Measurements from ENCODE around the gene AIFM3.

The AIFM3 gene

GRCh38 chr22:20964090-20964798 is 2.8 kb upstream of the AIFM3 start:
- Histone ChIP-seq H2AFZ (ENCODE audit: low read length) (no peak overlapping the region), H3F3A (ENCODE audit: low read depth) (no peaks in the 10 kb centered on the region), H4K20me1 (ENCODE audit: insufficient read depth, low read length, poor library complexity, severe bottlenecking) (no peaks in the 10 kb centered on the region), H3K27me3 (ENCODE audit: insufficient read depth, low read length, poor library complexity, severe bottlenecking) (no peaks in the 10 kb centered on the region), H3K4me3 (ENCODE audit: low read length, poor library complexity, severe bottlenecking) (peak overlapping the region; percentile 21), H3K4me2 (ENCODE audit: low read depth, low read length, poor library complexity, severe bottlenecking) (peak overlapping the region; percentile 20), H3K9me2 (replicated peaks; ENCODE audit: low read depth, low read length) (no peaks in the 10 kb centered on the region), H3K79me2 (ENCODE audit: insufficient read depth, low read length) (no peaks in the 10 kb centered on the region), H3K36me3 (ENCODE audit: insufficient read depth, low read length) (no peaks in the 10 kb centered on the region), H3K4me1 (ENCODE audit: insufficient read depth, low read length, poor library complexity, severe bottlenecking) (peaks cover 5% of the 10 kb centered on the region), H3K9ac (ENCODE audit: low read depth, low read length, poor library complexity, severe bottlenecking) (no peak overlapping the region), H3K9me3 (ENCODE audit: insufficient read depth, low read depth, low read length) (no peaks in the 10 kb centered on the region)
- TF ChIP-seq CTCF (conservative IDR thresholded peaks at IDR 0.05; ENCODE audit: low read length) (no peak), EZH2phosphoT487 (IDR thresholded peaks at IDR 0.05; ENCODE audit: borderline replicate concordance) (no peak)

- Histone ChIP-seq H3K4me1 (ENCODE audit: insufficient read depth, low read length, poor library complexity, severe bottlenecking) (peaks cover 5% of the 10 kb centered on the region), H3K4me3 (ENCODE audit: low read length, poor library complexity, severe bottlenecking) (peak overlapping the region; percentile 21)
Measured at GRCh38 chr22:20964799-20965103, 2.3 kb upstream of the AIFM3 start.

GRCh38 chr22:20965104-20965887 is 1.8 kb upstream of the AIFM3 start:
- no peaks in the 10 kb centered on the region for H3K9me2 ChIP-seq (replicated peaks; ENCODE audit: low read depth, low read length)
- no peaks in the 10 kb centered on the region for H3K79me2 ChIP-seq (ENCODE audit: insufficient read depth, low read length)
- TF ChIP-seq EZH2phosphoT487 (IDR thresholded peaks at IDR 0.05; ENCODE audit: borderline replicate concordance) (no peak), CTCF (conservative IDR thresholded peaks at IDR 0.05; ENCODE audit: low read length) (no peak)
- H3F3A ChIP-seq (ENCODE audit: low read depth): no peaks in the 10 kb centered on the region
- no peaks in the 10 kb centered on the region for H3K36me3 ChIP-seq (ENCODE audit: insufficient read depth, low read length)
- H3K4me2 ChIP-seq (ENCODE audit: low read depth, low read length, poor library complexity, severe bottlenecking): no peak overlapping the region
- peaks cover 5% of the 10 kb centered on the region for H3K4me1 ChIP-seq (ENCODE audit: insufficient read depth, low read length, poor library complexity, severe bottlenecking)
- H2AFZ ChIP-seq (ENCODE audit: low read length): no peak overlapping the region
- H3K9ac ChIP-seq (ENCODE audit: low read depth, low read length, poor library complexity, severe bottlenecking): no peak overlapping the region
- no peaks in the 10 kb centered on the region for H3K27me3 ChIP-seq (ENCODE audit: insufficient read depth, low read length, poor library complexity, severe bottlenecking)
- no peaks in the 10 kb centered on the region for H4K20me1 ChIP-seq (ENCODE audit: insufficient read depth, low read length, poor library complexity, severe bottlenecking)
- no peak overlapping the region for H3K4me3 ChIP-seq (ENCODE audit: low read length, poor library complexity, severe bottlenecking)
- no peaks in the 10 kb centered on the region for H3K9me3 ChIP-seq (ENCODE audit: insufficient read depth, low read depth, low read length)

More at GRCh38 chr22:20964799-20965103, 2.3 kb upstream of the AIFM3 start:
- Histone ChIP-seq H3K79me2 (ENCODE audit: insufficient read depth, low read length) (no peaks in the 10 kb centered on the region), H3K9me2 (replicated peaks; ENCODE audit: low read depth, low read length) (no peaks in the 10 kb centered on the region), H4K20me1 (ENCODE audit: insufficient read depth, low read length, poor library complexity, severe bottlenecking) (no peaks in the 10 kb centered on the region), H3K27me3 (ENCODE audit: insufficient read depth, low read length, poor library complexity, severe bottlenecking) (no peaks in the 10 kb centered on the region), H2AFZ (ENCODE audit: low read length) (no peak overlapping the region), H3K9me3 (ENCODE audit: insufficient read depth, low read depth, low read length) (no peaks in the 10 kb centered on the region), H3K4me2 (ENCODE audit: low read depth, low read length, poor library complexity, severe bottlenecking) (peak overlapping the region; percentile 20), H3K36me3 (ENCODE audit: insufficient read depth, low read length) (no peaks in the 10 kb centered on the region), H3F3A (ENCODE audit: low read depth) (no peaks in the 10 kb centered on the region), H3K9ac (ENCODE audit: low read depth, low read length, poor library complexity, severe bottlenecking) (no peak overlapping the region)
- no peak for TF ChIP-seq CTCF (conservative IDR thresholded peaks at IDR 0.05; ENCODE audit: low read length)
- TF ChIP-seq EZH2phosphoT487 (IDR thresholded peaks at IDR 0.05; ENCODE audit: borderline replicate concordance): no peak
